Measurements from ENCODE around the gene MRPL40. TPM values are rescaled to one million over a fixed set of nuclear protein-coding genes. Genes with fewer than 3 reads are reported as not detected.
A peak's percentile ranks its signal among the peaks of the same experiment; 100 is the strongest.
"Not testable (repeated sequence)": the region's sequence is repeated elsewhere in the genome, so short reads cannot be mapped to it uniquely, and the experiment has no call there.

The MRPL40 gene
- total RNA-seq, 2 experiments from 2014 or later, result 39.8 to 40.9 TPM

GRCh38 chr22:19438298-19438697 lies 6.0 kb downstream of the MRPL40 start:
- CTCF ChIA-PET, result no interaction called here
- Mint-ChIP-seq H3K4me3 (no peak overlapping the region), H3K27ac (peak overlapping the region; percentile 31), H3K27me3 (no peaks in the 10 kb centered on the region), H3K9me3 (no peaks in the 10 kb centered on the region), H3K4me1 (ENCODE audit: low read depth) (peaks cover 14% of the 10 kb centered on the region), H3K36me3 (ENCODE audit: low read depth) (peaks cover 38% of the 10 kb centered on the region)
- intact Hi-C loops (cut with micrococcal nuclease), result no loop called here
- TF ChIP-seq, protein P1, sequence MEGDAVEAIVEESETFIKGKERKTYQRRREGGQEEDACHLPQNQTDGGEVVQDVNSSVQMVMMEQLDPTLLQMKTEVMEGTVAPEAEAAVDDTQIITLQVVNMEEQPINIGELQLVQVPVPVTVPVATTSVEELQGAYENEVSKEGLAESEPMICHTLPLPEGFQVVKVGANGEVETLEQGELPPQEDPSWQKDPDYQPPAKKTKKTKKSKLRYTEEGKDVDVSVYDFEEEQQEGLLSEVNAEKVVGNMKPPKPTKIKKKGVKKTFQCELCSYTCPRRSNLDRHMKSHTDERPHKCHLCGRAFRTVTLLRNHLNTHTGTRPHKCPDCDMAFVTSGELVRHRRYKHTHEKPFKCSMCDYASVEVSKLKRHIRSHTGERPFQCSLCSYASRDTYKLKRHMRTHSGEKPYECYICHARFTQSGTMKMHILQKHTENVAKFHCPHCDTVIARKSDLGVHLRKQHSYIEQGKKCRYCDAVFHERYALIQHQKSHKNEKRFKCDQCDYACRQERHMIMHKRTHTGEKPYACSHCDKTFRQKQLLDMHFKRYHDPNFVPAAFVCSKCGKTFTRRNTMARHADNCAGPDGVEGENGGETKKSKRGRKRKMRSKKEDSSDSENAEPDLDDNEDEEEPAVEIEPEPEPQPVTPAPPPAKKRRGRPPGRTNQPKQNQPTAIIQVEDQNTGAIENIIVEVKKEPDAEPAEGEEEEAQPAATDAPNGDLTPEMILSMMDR (IDR thresholded peaks at IDR 0.05), result no peak
- DNase-seq (no peak), ATAC-seq (no peak)
- POLR2A ChIA-PET, result interaction anchor here (1.6 kb wide), 1 partner anchor 9 kb away, joined by 6 read pairs; the partner anchor contains the start of gene C22orf39

- TF ChIP-seq, protein P1 (IDR thresholded peaks at IDR 0.05), result no peak
- intact Hi-C loops (cut with micrococcal nuclease), result no loop called here
- ChIA-PET CTCF (no interaction called here), POLR2A (interaction anchor here (0.7 to 1.3 kb wide), 3 partner anchors 9 to 16 kb away, joined by 3 to 5 read pairs (median 3); partner anchors contain the start of genes HIRA and MRPL40)
- no peak overlapping the region for H3K4me3 Mint-ChIP-seq
- H3K4me1 Mint-ChIP-seq (ENCODE audit: low read depth), result peaks cover 19% of the 10 kb centered on the region
- H3K9me3 Mint-ChIP-seq, result no peaks in the 10 kb centered on the region
- DNase-seq (no peak), ATAC-seq (no peak)
- peak overlapping the region; percentile 22 for H3K27ac Mint-ChIP-seq
- no peaks in the 10 kb centered on the region for H3K27me3 Mint-ChIP-seq
- peaks cover 29% of the 10 kb centered on the region for H3K36me3 Mint-ChIP-seq (ENCODE audit: low read depth)
Measured at GRCh38 chr22:19440411-19441195, 8.3 kb downstream of the MRPL40 start.

- CTCF ChIA-PET, result no interaction called here
- H3K27me3 Mint-ChIP-seq, result no peaks in the 10 kb centered on the region
- peaks cover 28% of the 10 kb centered on the region for H3K36me3 Mint-ChIP-seq (ENCODE audit: low read depth)
- H3K4me3 Mint-ChIP-seq, result no peak overlapping the region
- H3K4me1 Mint-ChIP-seq (ENCODE audit: low read depth), result peaks cover 28% of the 10 kb centered on the region
- intact Hi-C loops (cut with micrococcal nuclease), result no loop called here
- no peak for ATAC-seq
- no peaks in the 10 kb centered on the region for H3K9me3 Mint-ChIP-seq
- TF ChIP-seq, protein P1 (IDR thresholded peaks at IDR 0.05), result no peak
- DNase-seq, result no peak
- peak overlapping the region; percentile 38 for H3K27ac Mint-ChIP-seq
- POLR2A ChIA-PET, result interaction anchor here (1.3 kb wide), 1 partner anchor 10 kb away, joined by 5 read pairs; the partner anchor contains the start of genes HIRA and MRPL40
Measured at GRCh38 chr22:19442166-19442565, 9.8 kb downstream of the MRPL40 start.

GRCh38 chr22:19443544-19444211 lies 11.3 kb downstream of the MRPL40 start:
- DNase-seq, result no peak
- ChIA-PET POLR2A (interaction anchor here (1.0 to 8.9 kb wide), 4 partner anchors 11 to 268 kb away, joined by 3 to 109 read pairs (median 5); partner anchors contain the start of genes HIRA and MRPL40), CTCF (no interaction called here)
- Mint-ChIP-seq H3K27me3 (no peaks in the 10 kb centered on the region), H3K4me3 (no peak overlapping the region), H3K4me1 (ENCODE audit: low read depth) (peaks cover 32% of the 10 kb centered on the region), H3K36me3 (ENCODE audit: low read depth) (peaks cover 27% of the 10 kb centered on the region), H3K27ac (peak overlapping the region; percentile 37), H3K9me3 (no peaks in the 10 kb centered on the region)
- intact Hi-C loops (cut with micrococcal nuclease), result no loop called here
- TF ChIP-seq, protein P1 (IDR thresholded peaks at IDR 0.05), result no peak
- no peak for ATAC-seq

GRCh38 chr22:19445279-19445982 lies 13.1 kb downstream of the MRPL40 start:
- peak overlapping the region; percentile 65 for H3K27ac Mint-ChIP-seq
- H3K36me3 Mint-ChIP-seq (ENCODE audit: low read depth), result peaks cover 29% of the 10 kb centered on the region
- H3K27me3 Mint-ChIP-seq; intact Hi-C loops (cut with micrococcal nuclease); ATAC-seq; H3K9me3 Mint-ChIP-seq; DNase-seq: not testable (repeated sequence)
- CTCF ChIA-PET, result interaction anchor here (0.9 to 1.7 kb wide), 5 partner anchors 10 to 184 kb away, joined by 3 to 5 read pairs (median 3); partner anchors contain the start of gene HIRA
- H3K4me1 Mint-ChIP-seq (ENCODE audit: low read depth), result peaks cover 39% of the 10 kb centered on the region
- H3K4me3 Mint-ChIP-seq, result peak overlapping the region; percentile 21
- POLR2A ChIA-PET, result interaction anchor here (0.8 to 8.9 kb wide), 6 partner anchors 8 to 34 kb away, joined by 4 to 109 read pairs (median 6); partner anchors contain the start of genes CDC45, HIRA, MRPL40 and UFD1
